GM23338 (cell line): Measurements from ENCODE around the gene CTNNA1. TPM values are rescaled to one million over a fixed set of nuclear protein-coding genes. Genes with fewer than 3 reads are reported as not detected.

ENCODE experiments used
- CREB1 ChIP-seq: fragments of 250-450 bp; sonication (Bioruptor Pico); IDR thresholded peaks from 2 replicates; pipeline ENCODE4 v1.5.0; 2020; ENCODE audit warnings: low read depth, mild to moderate bottlenecking, moderate library complexity
- JUNB ChIP-seq: IDR thresholded peaks from one replicate; pipeline ENCODE4 v1.6.1; 2016; ENCODE audit warnings: antibody characterized with exemption; ENCODE audit not compliant: unreplicated experiment
- NANOG ChIP-seq: IDR thresholded peaks from 2 replicates; pipeline ENCODE4 v1.6.1; 2016; ENCODE audit warnings: antibody characterized with exemption, borderline replicate concordance
- ZNF331 ChIP-seq: fragments of 250-450 bp; sonication (Bioruptor Pico); IDR thresholded peaks from 2 replicates; pipeline ENCODE4 v1.5.0; 2020; ENCODE audit warnings: low read depth, mild to moderate bottlenecking, moderate library complexity
- polyA plus RNA-seq: library from polyadenylated mRNA; unstranded; fragments of >200 nt; fragmentation: Nextera tagmentation; extraction: Ambion mirVana; gene quantifications from 2 replicates; pipeline ENCODE4 v1.2.1, GENCODE V29; 2016
- total RNA-seq: library from RNA; depleted of rRNA; stranded (reverse); fragments of >200 nt; shearing (Covaris generic); gene quantifications from 2 replicates; pipeline ENCODE4 v1.2.3, GENCODE V29; 2014
- TF ChIP-seq, protein P1 (sequence below): fragments of 250-450 bp; sonication (Bioruptor Pico); IDR thresholded peaks from 2 replicates; pipeline ENCODE4 v1.5.0; 2020; ENCODE audit warnings: mild to moderate bottlenecking, moderate library complexity
- TF ChIP-seq, protein P2 (sequence below): IDR thresholded peaks from one replicate; pipeline ENCODE4 v1.6.1; 2018; ENCODE audit warnings: antibody characterized with exemption; ENCODE audit not compliant: unreplicated experiment

The CTNNA1 gene
- total and polyA plus RNA-seq, 2 experiments from 2014 or later, result 111 to 348 TPM

DNA sequence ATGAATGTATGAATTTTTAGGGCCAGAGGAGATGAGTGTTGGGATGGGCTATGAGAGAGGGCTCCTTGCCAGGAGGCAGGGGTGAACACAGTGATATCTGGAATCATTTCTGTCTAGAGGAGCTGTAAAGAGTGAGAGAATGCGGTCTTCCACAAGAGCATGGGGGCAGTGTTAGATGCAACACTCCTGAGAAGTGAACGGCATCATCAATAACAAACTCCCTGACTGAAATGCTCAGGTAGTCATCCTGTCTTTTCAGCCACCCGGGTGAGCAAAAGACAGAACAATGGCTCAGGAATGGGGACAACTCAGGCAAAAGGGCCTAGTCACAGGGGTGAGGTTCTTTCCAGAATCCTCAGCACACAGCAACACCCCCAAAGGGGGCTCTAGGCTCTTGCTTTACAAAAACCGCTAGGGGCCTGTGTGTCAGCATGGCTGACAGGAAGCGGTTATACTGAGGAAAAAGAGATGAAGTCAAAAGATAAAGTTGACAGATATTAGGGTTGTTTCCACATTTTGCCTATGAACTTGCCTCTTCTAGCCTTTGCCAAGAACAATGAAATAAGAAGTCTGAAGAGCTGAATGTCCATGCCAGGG, 226.6 kb downstream of the CTNNA1 start (continued):
- TF ChIP-seq, protein P1, sequence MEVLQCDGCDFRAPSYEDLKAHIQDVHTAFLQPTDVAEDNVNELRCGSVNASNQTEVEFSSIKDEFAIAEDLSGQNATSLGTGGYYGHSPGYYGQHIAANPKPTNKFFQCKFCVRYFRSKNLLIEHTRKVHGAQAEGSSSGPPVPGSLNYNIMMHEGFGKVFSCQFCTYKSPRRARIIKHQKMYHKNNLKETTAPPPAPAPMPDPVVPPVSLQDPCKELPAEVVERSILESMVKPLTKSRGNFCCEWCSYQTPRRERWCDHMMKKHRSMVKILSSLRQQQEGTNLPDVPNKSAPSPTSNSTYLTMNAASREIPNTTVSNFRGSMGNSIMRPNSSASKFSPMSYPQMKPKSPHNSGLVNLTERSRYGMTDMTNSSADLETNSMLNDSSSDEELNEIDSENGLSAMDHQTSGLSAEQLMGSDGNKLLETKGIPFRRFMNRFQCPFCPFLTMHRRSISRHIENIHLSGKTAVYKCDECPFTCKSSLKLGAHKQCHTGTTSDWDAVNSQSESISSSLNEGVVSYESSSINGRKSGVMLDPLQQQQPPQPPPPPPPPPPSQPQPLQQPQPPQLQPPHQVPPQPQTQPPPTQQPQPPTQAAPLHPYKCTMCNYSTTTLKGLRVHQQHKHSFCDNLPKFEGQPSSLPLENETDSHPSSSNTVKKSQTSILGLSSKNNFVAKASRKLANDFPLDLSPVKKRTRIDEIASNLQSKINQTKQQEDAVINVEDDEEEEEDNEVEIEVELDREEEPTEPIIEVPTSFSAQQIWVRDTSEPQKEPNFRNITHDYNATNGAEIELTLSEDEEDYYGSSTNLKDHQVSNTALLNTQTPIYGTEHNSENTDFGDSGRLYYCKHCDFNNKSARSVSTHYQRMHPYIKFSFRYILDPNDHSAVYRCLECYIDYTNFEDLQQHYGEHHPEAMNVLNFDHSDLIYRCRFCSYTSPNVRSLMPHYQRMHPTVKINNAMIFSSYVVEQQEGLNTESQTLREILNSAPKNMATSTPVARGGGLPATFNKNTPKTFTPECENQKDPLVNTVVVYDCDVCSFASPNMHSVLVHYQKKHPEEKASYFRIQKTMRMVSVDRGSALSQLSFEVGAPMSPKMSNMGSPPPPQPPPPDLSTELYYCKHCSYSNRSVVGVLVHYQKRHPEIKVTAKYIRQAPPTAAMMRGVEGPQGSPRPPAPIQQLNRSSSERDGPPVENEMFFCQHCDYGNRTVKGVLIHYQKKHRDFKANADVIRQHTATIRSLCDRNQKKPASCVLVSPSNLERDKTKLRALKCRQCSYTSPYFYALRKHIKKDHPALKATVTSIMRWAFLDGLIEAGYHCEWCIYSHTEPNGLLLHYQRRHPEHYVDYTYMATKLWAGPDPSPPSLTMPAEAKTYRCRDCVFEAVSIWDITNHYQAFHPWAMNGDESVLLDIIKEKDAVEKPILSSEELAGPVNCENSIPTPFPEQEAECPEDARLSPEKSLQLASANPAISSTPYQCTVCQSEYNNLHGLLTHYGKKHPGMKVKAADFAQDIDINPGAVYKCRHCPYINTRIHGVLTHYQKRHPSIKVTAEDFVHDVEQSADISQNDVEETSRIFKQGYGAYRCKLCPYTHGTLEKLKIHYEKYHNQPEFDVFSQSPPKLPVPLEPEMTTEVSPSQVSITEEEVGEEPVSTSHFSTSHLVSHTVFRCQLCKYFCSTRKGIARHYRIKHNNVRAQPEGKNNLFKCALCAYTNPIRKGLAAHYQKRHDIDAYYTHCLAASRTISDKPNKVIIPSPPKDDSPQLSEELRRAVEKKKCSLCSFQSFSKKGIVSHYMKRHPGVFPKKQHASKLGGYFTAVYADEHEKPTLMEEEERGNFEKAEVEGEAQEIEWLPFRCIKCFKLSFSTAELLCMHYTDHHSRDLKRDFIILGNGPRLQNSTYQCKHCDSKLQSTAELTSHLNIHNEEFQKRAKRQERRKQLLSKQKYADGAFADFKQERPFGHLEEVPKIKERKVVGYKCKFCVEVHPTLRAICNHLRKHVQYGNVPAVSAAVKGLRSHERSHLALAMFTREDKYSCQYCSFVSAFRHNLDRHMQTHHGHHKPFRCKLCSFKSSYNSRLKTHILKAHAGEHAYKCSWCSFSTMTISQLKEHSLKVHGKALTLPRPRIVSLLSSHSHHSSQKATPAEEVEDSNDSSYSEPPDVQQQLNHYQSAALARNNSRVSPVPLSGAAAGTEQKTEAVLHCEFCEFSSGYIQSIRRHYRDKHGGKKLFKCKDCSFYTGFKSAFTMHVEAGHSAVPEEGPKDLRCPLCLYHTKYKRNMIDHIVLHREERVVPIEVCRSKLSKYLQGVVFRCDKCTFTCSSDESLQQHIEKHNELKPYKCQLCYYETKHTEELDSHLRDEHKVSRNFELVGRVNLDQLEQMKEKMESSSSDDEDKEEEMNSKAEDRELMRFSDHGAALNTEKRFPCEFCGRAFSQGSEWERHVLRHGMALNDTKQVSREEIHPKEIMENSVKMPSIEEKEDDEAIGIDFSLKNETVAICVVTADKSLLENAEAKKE (CRISPR knock-in tag), result no peak
- TF ChIP-seq JUNB (no peak), NANOG (no peak), CREB1 (CRISPR knock-in tag) (no peak), ZNF331 (CRISPR knock-in tag) (no peak)
- TF ChIP-seq, protein P2, sequence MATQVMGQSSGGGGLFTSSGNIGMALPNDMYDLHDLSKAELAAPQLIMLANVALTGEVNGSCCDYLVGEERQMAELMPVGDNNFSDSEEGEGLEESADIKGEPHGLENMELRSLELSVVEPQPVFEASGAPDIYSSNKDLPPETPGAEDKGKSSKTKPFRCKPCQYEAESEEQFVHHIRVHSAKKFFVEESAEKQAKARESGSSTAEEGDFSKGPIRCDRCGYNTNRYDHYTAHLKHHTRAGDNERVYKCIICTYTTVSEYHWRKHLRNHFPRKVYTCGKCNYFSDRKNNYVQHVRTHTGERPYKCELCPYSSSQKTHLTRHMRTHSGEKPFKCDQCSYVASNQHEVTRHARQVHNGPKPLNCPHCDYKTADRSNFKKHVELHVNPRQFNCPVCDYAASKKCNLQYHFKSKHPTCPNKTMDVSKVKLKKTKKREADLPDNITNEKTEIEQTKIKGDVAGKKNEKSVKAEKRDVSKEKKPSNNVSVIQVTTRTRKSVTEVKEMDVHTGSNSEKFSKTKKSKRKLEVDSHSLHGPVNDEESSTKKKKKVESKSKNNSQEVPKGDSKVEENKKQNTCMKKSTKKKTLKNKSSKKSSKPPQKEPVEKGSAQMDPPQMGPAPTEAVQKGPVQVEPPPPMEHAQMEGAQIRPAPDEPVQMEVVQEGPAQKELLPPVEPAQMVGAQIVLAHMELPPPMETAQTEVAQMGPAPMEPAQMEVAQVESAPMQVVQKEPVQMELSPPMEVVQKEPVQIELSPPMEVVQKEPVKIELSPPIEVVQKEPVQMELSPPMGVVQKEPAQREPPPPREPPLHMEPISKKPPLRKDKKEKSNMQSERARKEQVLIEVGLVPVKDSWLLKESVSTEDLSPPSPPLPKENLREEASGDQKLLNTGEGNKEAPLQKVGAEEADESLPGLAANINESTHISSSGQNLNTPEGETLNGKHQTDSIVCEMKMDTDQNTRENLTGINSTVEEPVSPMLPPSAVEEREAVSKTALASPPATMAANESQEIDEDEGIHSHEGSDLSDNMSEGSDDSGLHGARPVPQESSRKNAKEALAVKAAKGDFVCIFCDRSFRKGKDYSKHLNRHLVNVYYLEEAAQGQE, result no peak
